IMR-90 (cell line): ENCODE results near the gene SFT2D3. TPM values are rescaled to one million over a fixed set of nuclear protein-coding genes. Genes with fewer than 3 reads are reported as not detected.

Experiments used
- ATAC-seq: fragments of 200-7000 bp; cut with Tn5 transposase; 2 replicates; pipeline ENCODE4 v1.9.1; 2020; ENCODE audit warnings: low read depth, mild to moderate bottlenecking, moderate library complexity
- BruUV-seq: library from RNA; stranded (reverse); fragments of 400-500 nt; replicated peaks from 2 replicates; lab custom pipeline; 2021; lab: Mats Ljungman, UMichigan
- CTCF ChIA-PET: fragments of 300-600 bp; formaldehyde crosslinking; extraction: SDS; loops from one replicate; lab custom pipeline; 2021; ENCODE audit warnings: antibody characterized with exemption; lab: Yijun Ruan, JAX
- POLR2A ChIA-PET: fragments of 300-600 bp; sonication (Branson Sonifier 250); formaldehyde crosslinking; loops from one replicate; lab custom pipeline; 2022; ENCODE audit warnings: antibody characterized with exemption; ENCODE audit not compliant: unreplicated experiment; lab: Charles Lee
- DNase-seq: peaks from one replicate; pipeline ENCODE4 v3.0.0; 2013
- H2AFZ ChIP-seq: replicated peaks from 2 replicates; pipeline ENCODE3; 2013; ENCODE audit warnings: low read length, mild to moderate bottlenecking; ENCODE audit not compliant: poor library complexity
- H2AK5ac ChIP-seq: 2 replicates; pipeline ENCODE4 v1.6.1; 2013; ENCODE audit warnings: low read depth, low read length, inconsistent platforms
- H2AK9ac ChIP-seq: replicated peaks from 2 replicates; pipeline ENCODE3; 2013; ENCODE audit warnings: mild to moderate bottlenecking, low read depth, low read length, moderate library complexity; ENCODE audit not compliant: poor library complexity
- H2BK120ac ChIP-seq: 2 replicates; pipeline ENCODE4 v1.6.1; 2013; ENCODE audit warnings: low read depth, low read length, inconsistent platforms
- H2BK15ac ChIP-seq: 3 replicates; pipeline ENCODE4 v1.6.1; 2013; ENCODE audit warnings: low read depth, low read length, inconsistent platforms
- H2BK20ac ChIP-seq: 2 replicates; pipeline ENCODE4 v1.6.1; 2013; ENCODE audit warnings: low read depth, mild to moderate bottlenecking, inconsistent platforms, low read length, moderate library complexity
- H2BK5ac ChIP-seq: 2 replicates; pipeline ENCODE4 v1.6.1; 2013; ENCODE audit warnings: mild to moderate bottlenecking, low read depth, low read length, inconsistent platforms; ENCODE audit not compliant: poor library complexity, severe bottlenecking
- H3K14ac ChIP-seq: replicated peaks from 2 replicates; pipeline ENCODE4 v1.6.1; 2013; ENCODE audit warnings: low read depth, low read length, inconsistent platforms
- H3K18ac ChIP-seq: 2 replicates; pipeline ENCODE4 v1.6.1; 2013; ENCODE audit warnings: low read depth, low read length, control low read depth
- H3K23ac ChIP-seq: 2 replicates; pipeline ENCODE4 v1.6.1; 2013; ENCODE audit warnings: low read depth, low read length, inconsistent platforms
- H3K27ac ChIP-seq: 2 replicates; pipeline ENCODE4 v1.5.1; 2013; ENCODE audit warnings: mild to moderate bottlenecking, control low read depth, low read length; ENCODE audit not compliant: insufficient read depth
- H3K27me3 ChIP-seq: 2 replicates; pipeline ENCODE4 v1.6.1; 2013; ENCODE audit warnings: low read length; ENCODE audit not compliant: control insufficient read depth, insufficient read depth
- H3K36me3 ChIP-seq: 2 replicates; pipeline ENCODE4 v1.6.1; 2013; ENCODE audit warnings: low read length, mixed read lengths; ENCODE audit not compliant: control insufficient read depth, insufficient read depth
- H3K4ac ChIP-seq: 2 replicates; pipeline ENCODE4 v1.6.1; 2013; ENCODE audit warnings: low read depth, low read length, inconsistent platforms
- H3K4me1 ChIP-seq: 2 replicates; pipeline ENCODE4 v1.6.1; 2013; ENCODE audit warnings: low read length, mixed read lengths; ENCODE audit not compliant: control insufficient read depth, insufficient read depth
- H3K4me2 ChIP-seq: 2 replicates; pipeline ENCODE4 v1.6.1; 2013; ENCODE audit warnings: low read depth, mild to moderate bottlenecking, control low read depth, low read length, moderate library complexity
- H3K4me3 ChIP-seq: 2 replicates; pipeline ENCODE4 v1.5.1; 2013; ENCODE audit warnings: low read depth, mild to moderate bottlenecking, control low read depth, low read length, moderate library complexity; ENCODE audit not compliant: insufficient read depth
- H3K56ac ChIP-seq: 2 replicates; pipeline ENCODE4 v1.6.1; 2013; ENCODE audit warnings: low read length, inconsistent platforms; ENCODE audit not compliant: insufficient read depth; ENCODE audit errors: extremely low read depth
- H3K79me1 ChIP-seq, 2 experiments: 2 replicates each; pipeline ENCODE4 v1.6.1; 2013; ENCODE audit warnings: low read length in 2 of 2, inconsistent platforms in 1 of 2, low read depth in 1 of 2
- H3K9ac ChIP-seq: 2 replicates; pipeline ENCODE4 v1.6.1; 2013; ENCODE audit warnings: low read depth, low read length, control low read depth
- H3K9me1 ChIP-seq: 2 replicates; pipeline ENCODE4 v1.6.1; 2013; ENCODE audit warnings: low read length, inconsistent platforms; ENCODE audit not compliant: insufficient read depth
- H3K9me3 ChIP-seq: 2 replicates; pipeline ENCODE4 v1.6.1; 2013; ENCODE audit warnings: low read length; ENCODE audit not compliant: control insufficient read depth, insufficient read depth
- H4K20me1 ChIP-seq: 2 replicates; pipeline ENCODE4 v1.6.1; 2013; ENCODE audit warnings: low read length, inconsistent platforms; ENCODE audit not compliant: insufficient read depth
- H4K5ac ChIP-seq: 2 replicates; pipeline ENCODE4 v1.6.1; 2013; ENCODE audit warnings: mild to moderate bottlenecking, low read depth, low read length, control low read depth
- H4K8ac ChIP-seq, 2 experiments: 2 replicates each; pipeline ENCODE4 v1.6.1; 2013; ENCODE audit warnings: low read depth in 2 of 2, low read length in 2 of 2, control low read depth in 1 of 2, inconsistent platforms in 1 of 2
- H4K91ac ChIP-seq: 2 replicates; pipeline ENCODE4 v1.6.1; 2013; ENCODE audit warnings: low read depth, low read length, inconsistent platforms; ENCODE audit not compliant: insufficient read depth
- BHLHE40 ChIP-seq: fragments of 150-350 bp; IDR thresholded peaks from 2 replicates; pipeline ENCODE4 v1.6.1; 2016; ENCODE audit warnings: mild to moderate bottlenecking, low read depth, low read length
- CEBPB ChIP-seq: IDR thresholded peaks from 2 replicates; pipeline ENCODE4 v1.6.1; 2012; ENCODE audit warnings: low read depth, low read length, improper control_type of control experiment
- CHD1 ChIP-seq: IDR thresholded peaks from 2 replicates; pipeline ENCODE4 v1.6.1; 2012; ENCODE audit warnings: low read depth, low read length, improper control_type of control experiment
- ELK1 ChIP-seq: fragments of 150-350 bp; IDR thresholded peaks from 2 replicates; pipeline ENCODE4 v1.6.1; 2016; ENCODE audit warnings: low read depth, mild to moderate bottlenecking, low read length, moderate library complexity, borderline replicate concordance
- FOS ChIP-seq: fragments of 150-350 bp; IDR thresholded peaks from 2 replicates; pipeline ENCODE4 v1.6.1; 2016; ENCODE audit warnings: low read depth, low read length
- MAFK ChIP-seq: IDR thresholded peaks from 2 replicates; pipeline ENCODE4 v1.6.1; 2012; ENCODE audit warnings: low read depth, low read length, improper control_type of control experiment
- MAZ ChIP-seq: IDR thresholded peaks from 2 replicates; pipeline ENCODE4 v1.6.1; 2012; ENCODE audit warnings: low read depth, mild to moderate bottlenecking, low read length, improper control_type of control experiment, moderate library complexity, borderline replicate concordance
- MXI1 ChIP-seq: IDR thresholded peaks from 2 replicates; pipeline ENCODE4 v1.6.1; 2012; ENCODE audit warnings: low read depth, mild to moderate bottlenecking, low read length, moderate library complexity, borderline replicate concordance
- NFE2L2 ChIP-seq: fragments of 150-350 bp; IDR thresholded peaks from 2 replicates; pipeline ENCODE4 v1.6.1; 2016; ENCODE audit warnings: low read depth, mild to moderate bottlenecking, low read length
- POLR2A ChIP-seq: IDR thresholded peaks from 2 replicates; pipeline ENCODE4 v1.6.1; 2012; ENCODE audit warnings: mild to moderate bottlenecking, low read depth, low read length
- RAD21 ChIP-seq: IDR thresholded peaks from 2 replicates; pipeline ENCODE4 v1.6.1; 2012; ENCODE audit warnings: low read length, improper control_type of control experiment
- RCOR1 ChIP-seq: IDR thresholded peaks from 2 replicates; pipeline ENCODE4 v1.6.1; 2012; ENCODE audit warnings: mild to moderate bottlenecking, low read length, improper control_type of control experiment; ENCODE audit not compliant: insufficient replicate concordance
- RFX5 ChIP-seq: IDR thresholded peaks from 2 replicates; pipeline ENCODE4 v1.8.0; 2012; ENCODE audit warnings: low read depth, mild to moderate bottlenecking, low read length, moderate library complexity
- SMC3 ChIP-seq: fragments of 150-350 bp; IDR thresholded peaks from 2 replicates; pipeline ENCODE4 v1.6.1; 2016; ENCODE audit warnings: low read depth, mild to moderate bottlenecking, antibody characterized with exemption, low read length, moderate library complexity
- WGBS, 2 experiments: methylation state at CpG; one replicate each; pipeline versions ENCODE4 v1.1.5 to v1.1.7; 2013; ENCODE audit warnings: missing lambda C conversion rate in 2 of 2; ENCODE audit not compliant: insufficient read length in 1 of 2; ENCODE audit errors: extremely low coverage in 2 of 2; 5-methylcytosine and 5-hydroxymethylcytosine counted together
- dilution Hi-C: fragments of 300-500 bp; cut with HindIII; formaldehyde crosslinking; loops from one replicate; pipeline ENCODE4 v1.14.3; 2018; ENCODE audit warnings: low sequenced_read_pairs; ENCODE audit not compliant: unreplicated experiment
- in situ Hi-C: fragments of 300-500 bp; cut with MboI; formaldehyde crosslinking; loops from 3 replicates; pipeline ENCODE4 v1.14.3; 2019; ENCODE audit warnings: low sequenced_read_pairs, inconsistent platforms, mixed read lengths
- intact Hi-C: fragments of 100-400 bp; cut with micrococcal nuclease; formaldehyde crosslinking; loops from 2 replicates; pipeline ENCODE4 v1.10.0; 2022
- polyA plus RNA-seq, 3 experiments: library from polyadenylated mRNA; depleted of rRNA; stranded (reverse); fragments of >200 nt; gene quantifications; 2 replicates each; pipeline ENCODE4 v1.2.3, GENCODE V29; 2012; ENCODE audit warnings: low replicate concordance in 1 of 3
- total RNA-seq: library from RNA; depleted of rRNA; stranded (reverse); fragments of >200 nt; gene quantifications from 2 replicates; pipeline ENCODE4 v1.2.3, GENCODE V29; 2012
- TF ChIP-seq, protein P1 (sequence below): conservative IDR thresholded peaks from 2 replicates; pipeline ENCODE4 v1.5.1; 2012; ENCODE audit warnings: mild to moderate bottlenecking, low read depth, low read length, improper control_type of control experiment
- TF ChIP-seq, protein P2 (sequence below): fragments of 150-350 bp; IDR thresholded peaks from 2 replicates; pipeline ENCODE4 v1.6.1; 2017; ENCODE audit warnings: mild to moderate bottlenecking, antibody characterized with exemption, low read length, low read depth

SFT2D3 gene
- total and polyA plus RNA-seq, 2 of the 4 experiments (the other 2 are of a cell fraction): 2.5 to 3.1 TPM

GRCh38 chr2:127651971-127652550 is 49.2 kb upstream of the SFT2D3 start:
- no peak overlapping the region for H2BK20ac ChIP-seq
- no peak overlapping the region for H4K5ac ChIP-seq
- TF ChIP-seq CEBPB (no peak), RFX5 (no peak), FOS (no peak), RAD21 (no peak), BHLHE40 (no peak), CHD1 (no peak), NFE2L2 (no peak), POLR2A (no peak), MAFK (no peak), MXI1 (no peak), MAZ (no peak), RCOR1 (no peak), ELK1 (no peak), SMC3 (no peak)
- TF ChIP-seq, protein P1, sequence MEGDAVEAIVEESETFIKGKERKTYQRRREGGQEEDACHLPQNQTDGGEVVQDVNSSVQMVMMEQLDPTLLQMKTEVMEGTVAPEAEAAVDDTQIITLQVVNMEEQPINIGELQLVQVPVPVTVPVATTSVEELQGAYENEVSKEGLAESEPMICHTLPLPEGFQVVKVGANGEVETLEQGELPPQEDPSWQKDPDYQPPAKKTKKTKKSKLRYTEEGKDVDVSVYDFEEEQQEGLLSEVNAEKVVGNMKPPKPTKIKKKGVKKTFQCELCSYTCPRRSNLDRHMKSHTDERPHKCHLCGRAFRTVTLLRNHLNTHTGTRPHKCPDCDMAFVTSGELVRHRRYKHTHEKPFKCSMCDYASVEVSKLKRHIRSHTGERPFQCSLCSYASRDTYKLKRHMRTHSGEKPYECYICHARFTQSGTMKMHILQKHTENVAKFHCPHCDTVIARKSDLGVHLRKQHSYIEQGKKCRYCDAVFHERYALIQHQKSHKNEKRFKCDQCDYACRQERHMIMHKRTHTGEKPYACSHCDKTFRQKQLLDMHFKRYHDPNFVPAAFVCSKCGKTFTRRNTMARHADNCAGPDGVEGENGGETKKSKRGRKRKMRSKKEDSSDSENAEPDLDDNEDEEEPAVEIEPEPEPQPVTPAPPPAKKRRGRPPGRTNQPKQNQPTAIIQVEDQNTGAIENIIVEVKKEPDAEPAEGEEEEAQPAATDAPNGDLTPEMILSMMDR: no peak
- TF ChIP-seq, protein P2, sequence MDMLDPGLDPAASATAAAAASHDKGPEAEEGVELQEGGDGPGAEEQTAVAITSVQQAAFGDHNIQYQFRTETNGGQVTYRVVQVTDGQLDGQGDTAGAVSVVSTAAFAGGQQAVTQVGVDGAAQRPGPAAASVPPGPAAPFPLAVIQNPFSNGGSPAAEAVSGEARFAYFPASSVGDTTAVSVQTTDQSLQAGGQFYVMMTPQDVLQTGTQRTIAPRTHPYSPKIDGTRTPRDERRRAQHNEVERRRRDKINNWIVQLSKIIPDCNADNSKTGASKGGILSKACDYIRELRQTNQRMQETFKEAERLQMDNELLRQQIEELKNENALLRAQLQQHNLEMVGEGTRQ: no peak
- H3K79me1 ChIP-seq: peaks cover 0 to 17% of the 10 kb centered on the region in 2 experiments; a peak in 2 of 4 replicates
- no peak overlapping the region for H2AFZ ChIP-seq
- H3K56ac ChIP-seq: no peak overlapping the region
- no peaks in the 10 kb centered on the region for H3K9me3 ChIP-seq
- WGBS, 2 experiments: 63% methylated on average over 4 of the region's 14 CpGs; no CpG with 5 or more reads in 1 of the 2 experiments
- peaks cover 5% of the 10 kb centered on the region; the same call in 1 of the 2 replicates for H3K4me1 ChIP-seq
- BruUV-seq: no TSS peak
- no peak overlapping the region for H3K14ac ChIP-seq
- H3K27me3 ChIP-seq: no peaks in the 10 kb centered on the region
- POLR2A ChIA-PET: no interaction called here
- H3K9me1 ChIP-seq: peaks cover 10% of the 10 kb centered on the region; the same call in 1 of the 2 replicates
- H3K4ac ChIP-seq: no peak overlapping the region
- no peak for DNase-seq
- H3K4me3 ChIP-seq: no peak overlapping the region
- CTCF ChIA-PET: no interaction called here
- no peak overlapping the region for H4K91ac ChIP-seq
- H2AK5ac ChIP-seq: no peak overlapping the region
- peaks cover 17% of the 10 kb centered on the region for H3K36me3 ChIP-seq
- no peak overlapping the region for H2BK15ac ChIP-seq
- no peak overlapping the region for H3K4me2 ChIP-seq
- no peak overlapping the region for H2AK9ac ChIP-seq
- H3K23ac ChIP-seq: no peak overlapping the region
- no peak for ATAC-seq
- H3K27ac ChIP-seq: no peak overlapping the region
- in situ Hi-C loops (no loop called here), intact Hi-C loops (no loop called here), dilution Hi-C loops (no loop called here)
- H4K8ac ChIP-seq: no peak overlapping the region
- no peak overlapping the region for H2BK5ac ChIP-seq
- H4K20me1 ChIP-seq: peaks cover 11% of the 10 kb centered on the region
- no peak overlapping the region for H2BK120ac ChIP-seq
- H3K9ac ChIP-seq: no peak overlapping the region
- no peak overlapping the region for H3K18ac ChIP-seq
